ENCODE results near the gene SPINK1. TPM values are rescaled to one million over a fixed set of nuclear protein-coding genes. Genes with fewer than 3 reads are reported as not detected.

Gene SPINK1
- total RNA-seq, 2 donors from 2014 or later: 423 to 623 TPM

DNA sequence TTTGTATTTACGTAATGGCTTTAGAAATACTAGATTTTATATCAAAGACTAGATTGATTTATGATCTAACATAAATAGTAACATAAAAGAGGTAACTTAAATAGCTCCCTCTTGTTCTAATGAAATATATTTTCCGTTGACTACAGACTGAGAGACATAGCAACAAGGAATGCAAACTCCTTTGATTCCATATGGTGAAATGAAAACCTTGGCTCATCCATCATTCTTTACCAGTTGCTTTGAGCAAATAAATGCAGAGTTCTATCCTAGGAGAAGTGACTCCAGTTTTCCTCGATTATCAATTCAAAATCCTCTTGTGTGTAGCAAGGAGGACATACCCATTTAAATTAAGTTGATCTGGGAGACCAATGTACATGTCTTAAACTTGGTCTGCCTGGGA, 31.0 kb downstream of the SPINK1 start:
- no peak overlapping the region for H3K4me3 ChIP-seq
- intact Hi-C loops (cut with DNase I): no loop called here
- no peak overlapping the region for H3K27ac ChIP-seq
- H3K9me3 ChIP-seq: no peaks in the 10 kb centered on the region
- DNase-seq: no peak
- TF ChIP-seq, protein P1, sequence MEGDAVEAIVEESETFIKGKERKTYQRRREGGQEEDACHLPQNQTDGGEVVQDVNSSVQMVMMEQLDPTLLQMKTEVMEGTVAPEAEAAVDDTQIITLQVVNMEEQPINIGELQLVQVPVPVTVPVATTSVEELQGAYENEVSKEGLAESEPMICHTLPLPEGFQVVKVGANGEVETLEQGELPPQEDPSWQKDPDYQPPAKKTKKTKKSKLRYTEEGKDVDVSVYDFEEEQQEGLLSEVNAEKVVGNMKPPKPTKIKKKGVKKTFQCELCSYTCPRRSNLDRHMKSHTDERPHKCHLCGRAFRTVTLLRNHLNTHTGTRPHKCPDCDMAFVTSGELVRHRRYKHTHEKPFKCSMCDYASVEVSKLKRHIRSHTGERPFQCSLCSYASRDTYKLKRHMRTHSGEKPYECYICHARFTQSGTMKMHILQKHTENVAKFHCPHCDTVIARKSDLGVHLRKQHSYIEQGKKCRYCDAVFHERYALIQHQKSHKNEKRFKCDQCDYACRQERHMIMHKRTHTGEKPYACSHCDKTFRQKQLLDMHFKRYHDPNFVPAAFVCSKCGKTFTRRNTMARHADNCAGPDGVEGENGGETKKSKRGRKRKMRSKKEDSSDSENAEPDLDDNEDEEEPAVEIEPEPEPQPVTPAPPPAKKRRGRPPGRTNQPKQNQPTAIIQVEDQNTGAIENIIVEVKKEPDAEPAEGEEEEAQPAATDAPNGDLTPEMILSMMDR (IDR thresholded peaks at IDR 0.05): no peak
- no peaks in the 10 kb centered on the region for H3K27me3 ChIP-seq
- H3K9ac ChIP-seq (ENCODE audit: low read depth in 2 of 2, low read length in 2 of 2): no peak overlapping the region
- H3K4me1 ChIP-seq: no peaks in the 10 kb centered on the region
- no peaks in the 10 kb centered on the region for H3K36me3 ChIP-seq

DNA sequence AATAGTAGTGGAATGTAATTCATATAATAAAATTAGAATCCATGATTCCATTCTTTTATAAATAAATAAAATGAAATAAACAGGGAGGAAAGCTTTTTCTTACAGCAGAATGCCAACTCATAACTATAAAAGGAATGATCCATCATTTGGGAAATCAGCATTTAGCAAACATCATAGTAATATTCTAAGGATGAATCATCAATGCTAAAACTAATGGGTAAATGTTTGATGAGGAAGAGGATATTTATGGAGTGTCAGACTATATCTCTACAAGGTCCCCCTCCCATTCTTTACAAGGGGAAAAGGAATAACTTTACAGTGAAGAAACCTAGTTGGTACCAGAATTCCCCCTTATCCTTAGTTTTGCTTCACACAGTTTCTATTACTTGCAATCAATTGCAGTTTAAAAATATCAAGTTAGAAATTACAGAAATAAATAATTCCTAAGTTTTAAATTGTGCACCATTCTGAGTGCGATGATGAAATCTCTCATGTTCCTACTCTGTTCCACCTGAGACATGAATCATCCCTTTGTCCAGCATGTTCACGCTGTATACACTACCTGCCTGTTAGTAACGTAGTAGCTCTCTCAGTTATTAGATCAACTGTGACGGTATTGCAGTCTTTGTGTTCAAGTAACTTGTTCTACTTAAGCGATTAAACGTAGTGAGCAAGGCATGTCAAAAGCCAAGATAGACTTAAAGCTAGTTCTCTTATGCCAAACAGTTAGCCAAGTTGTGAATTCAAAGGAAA, 34.7 kb downstream of the SPINK1 start:
- Histone ChIP-seq H3K4me3 (no peak overlapping the region), H3K27ac (no peak overlapping the region), H3K4me1 (no peaks in the 10 kb centered on the region), H3K9ac (ENCODE audit: low read depth in 2 of 2, low read length in 2 of 2) (no peak overlapping the region), H3K9me3 (no peaks in the 10 kb centered on the region), H3K36me3 (no peaks in the 10 kb centered on the region), H3K27me3 (no peaks in the 10 kb centered on the region)
- TF ChIP-seq, protein P1 (IDR thresholded peaks at IDR 0.05): no peak
- intact Hi-C loops (cut with DNase I): no loop called here
- no peak for DNase-seq

DNA sequence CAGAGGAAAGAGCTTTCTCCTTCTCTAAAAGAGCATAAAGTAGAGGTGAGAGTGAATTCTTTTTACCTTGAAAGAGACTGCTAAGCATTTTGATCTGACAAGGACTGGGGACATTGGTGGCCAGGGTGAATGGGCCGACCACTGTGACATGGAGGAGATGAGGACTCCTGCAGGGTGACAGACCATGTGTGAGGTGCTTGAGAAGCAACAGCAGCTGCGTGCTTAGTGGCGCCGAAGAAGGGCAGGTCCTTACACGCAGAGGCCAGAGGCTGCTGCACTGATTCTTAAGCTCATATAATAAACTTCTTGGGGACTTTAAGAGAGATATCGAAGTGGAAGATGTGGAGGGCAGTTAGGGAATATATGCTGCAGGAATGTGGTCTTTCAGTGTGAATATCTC, 40.3 kb downstream of the SPINK1 start:
- H3K27me3 ChIP-seq: no peaks in the 10 kb centered on the region
- H3K9ac ChIP-seq (ENCODE audit: low read depth in 2 of 2, low read length in 2 of 2): no peak overlapping the region
- H3K4me3 ChIP-seq: no peak overlapping the region
- DNase-seq: no peak
- intact Hi-C loops (cut with DNase I): no loop called here
- H3K27ac ChIP-seq: no peak overlapping the region
- no peaks in the 10 kb centered on the region for H3K36me3 ChIP-seq
- H3K4me1 ChIP-seq: no peaks in the 10 kb centered on the region
- TF ChIP-seq, protein P1 (IDR thresholded peaks at IDR 0.05): no peak
- no peaks in the 10 kb centered on the region for H3K9me3 ChIP-seq

DNA sequence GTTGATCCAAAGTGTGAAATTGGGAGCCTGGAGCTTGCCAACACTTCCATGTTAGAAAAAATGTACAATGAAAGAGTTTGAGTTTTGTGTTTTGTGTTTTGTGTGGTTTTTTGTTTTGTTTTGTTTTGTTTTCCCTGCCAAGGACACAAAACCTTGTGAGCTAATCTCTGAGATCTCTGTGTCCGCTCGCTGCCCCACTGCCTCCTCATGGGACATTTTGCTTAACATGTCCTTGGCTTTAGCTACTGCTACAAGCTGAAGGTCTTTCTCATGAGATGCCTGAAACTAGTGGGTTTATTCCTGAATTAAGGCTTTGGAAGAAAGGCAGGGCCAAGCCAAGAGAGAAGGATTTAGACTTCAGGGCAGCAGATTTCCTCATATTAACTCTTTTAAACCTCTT, 41.7 kb downstream of the SPINK1 start:
- Histone ChIP-seq H3K27ac (no peak overlapping the region), H3K36me3 (no peaks in the 10 kb centered on the region), H3K4me3 (no peak overlapping the region), H3K9ac (ENCODE audit: low read depth in 2 of 2, low read length in 2 of 2) (no peak overlapping the region), H3K27me3 (no peaks in the 10 kb centered on the region), H3K9me3 (no peaks in the 10 kb centered on the region), H3K4me1 (no peaks in the 10 kb centered on the region)
- TF ChIP-seq, protein P1 (IDR thresholded peaks at IDR 0.05): no peak
- no peak for DNase-seq
- intact Hi-C loops (cut with DNase I): no loop called here

DNA sequence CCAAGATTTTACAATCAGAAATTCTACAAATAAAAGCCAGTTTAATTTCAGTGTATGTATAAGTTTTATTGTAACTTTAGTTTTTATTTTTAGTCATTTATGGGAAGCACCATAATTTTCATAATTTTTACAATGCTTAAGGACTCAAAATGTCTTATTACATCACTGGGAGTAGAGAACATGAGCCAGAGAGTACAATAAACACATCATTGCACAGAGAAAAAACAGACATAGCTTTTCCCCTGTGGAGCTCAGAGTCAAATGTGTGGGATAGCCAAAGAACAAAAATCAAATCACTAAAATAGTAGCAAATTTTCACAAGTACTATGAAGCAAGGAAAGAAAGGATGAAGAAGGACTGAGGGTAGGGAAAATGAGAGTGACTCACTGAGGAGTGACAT, 43.4 kb downstream of the SPINK1 start:
- TF ChIP-seq, protein P1 (IDR thresholded peaks at IDR 0.05): no peak
- intact Hi-C loops (cut with DNase I): no loop called here
- Histone ChIP-seq H3K4me3 (no peak overlapping the region), H3K9ac (ENCODE audit: low read depth in 2 of 2, low read length in 2 of 2) (no peak overlapping the region), H3K9me3 (no peaks in the 10 kb centered on the region), H3K27me3 (no peaks in the 10 kb centered on the region), H3K27ac (no peak overlapping the region), H3K4me1 (no peaks in the 10 kb centered on the region), H3K36me3 (no peaks in the 10 kb centered on the region)
- no peak for DNase-seq

Data from colonic mucosa (tissue), 4 donors.